NOMO-1 treated with DMSO at 0.1 percent for 48 hours (cell line): ENCODE measurements around the gene MTX2.
"Not testable (repeated sequence)": the region's sequence is repeated elsewhere in the genome, so short reads cannot be mapped to it uniquely, and the experiment has no call there.

Experiments
- DNase-seq: peaks from one replicate; lab custom pipeline; 2025; ENCODE audit not compliant: unreplicated experiment; lab: John Stamatoyannopoulos, UW

MTX2 gene

GRCh38 chr2:176373155-176373554 lies 103.9 kb downstream of the MTX2 start:
- DNase-seq: not testable (repeated sequence)

DNA sequence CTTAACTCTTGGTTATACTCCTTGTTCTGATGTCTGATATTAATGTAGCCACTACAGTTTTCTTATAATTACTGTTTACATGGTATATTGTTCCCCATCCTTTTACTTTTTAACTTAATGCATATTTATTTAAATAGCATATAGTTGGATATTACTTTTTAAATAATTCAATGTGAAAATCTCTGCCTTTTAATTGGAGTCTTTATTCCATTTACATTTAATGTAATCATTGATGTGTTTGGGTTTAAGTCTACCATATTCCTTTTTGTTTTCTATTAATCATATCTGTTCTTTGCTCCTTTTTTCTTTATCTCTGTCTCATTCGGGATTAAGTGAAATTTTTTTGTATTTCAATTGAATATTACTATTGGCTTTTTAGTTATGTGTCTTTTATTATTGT lies 109.1 kb downstream of the MTX2 start:
- no peak for DNase-seq

DNA sequence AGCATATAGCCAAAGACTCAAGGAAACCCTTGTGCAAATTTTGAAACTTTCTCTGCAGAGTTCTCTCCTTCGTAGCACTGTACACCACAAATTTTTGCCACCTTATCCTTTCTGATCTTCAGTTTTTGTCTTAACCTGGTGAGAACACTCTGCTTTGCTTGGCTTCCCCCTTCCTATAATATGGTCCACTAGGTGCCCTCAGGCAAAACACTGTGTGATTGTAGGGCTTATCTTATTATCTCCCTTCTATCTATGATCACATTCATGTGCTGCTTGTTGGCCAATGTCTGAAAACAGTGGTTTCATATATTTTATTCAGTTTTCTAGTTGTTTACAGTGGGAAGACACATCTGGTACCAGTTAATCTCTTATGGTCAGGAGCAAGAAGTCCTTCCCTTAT lies 111.1 kb downstream of the MTX2 start:
- no peak for DNase-seq

GRCh38 chr2:176383100-176383499 lies 113.9 kb downstream of the MTX2 start:
- no peak for DNase-seq

DNA sequence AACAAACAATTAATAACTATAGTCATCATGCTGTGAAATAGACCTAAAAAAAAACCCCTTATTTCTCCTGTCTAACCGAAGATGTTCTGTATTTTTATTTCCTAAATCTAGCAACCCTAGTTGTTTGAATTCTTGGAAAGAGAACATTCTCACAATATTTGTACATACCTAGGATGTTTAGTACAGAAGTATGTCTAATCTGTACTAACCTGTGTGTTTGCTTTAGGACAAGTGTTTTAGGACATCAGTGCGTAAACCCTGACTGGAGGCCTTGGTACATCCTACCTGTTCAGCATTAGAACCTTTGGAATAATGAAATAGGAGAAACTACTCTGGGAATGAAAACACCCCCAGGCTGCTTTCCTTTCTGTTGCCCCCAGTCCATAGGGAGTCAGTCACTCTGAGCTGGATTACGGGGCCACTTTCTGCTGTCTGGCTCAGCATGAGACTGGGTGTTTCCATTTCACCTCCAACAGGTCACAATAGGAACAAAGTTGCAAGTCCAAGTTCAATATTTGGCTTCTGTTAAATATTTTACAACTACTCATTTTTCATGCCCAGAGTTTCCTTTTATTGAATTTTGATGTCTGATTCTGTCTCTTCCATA lies 114.7 kb downstream of the MTX2 start:
- no peak for DNase-seq

DNA sequence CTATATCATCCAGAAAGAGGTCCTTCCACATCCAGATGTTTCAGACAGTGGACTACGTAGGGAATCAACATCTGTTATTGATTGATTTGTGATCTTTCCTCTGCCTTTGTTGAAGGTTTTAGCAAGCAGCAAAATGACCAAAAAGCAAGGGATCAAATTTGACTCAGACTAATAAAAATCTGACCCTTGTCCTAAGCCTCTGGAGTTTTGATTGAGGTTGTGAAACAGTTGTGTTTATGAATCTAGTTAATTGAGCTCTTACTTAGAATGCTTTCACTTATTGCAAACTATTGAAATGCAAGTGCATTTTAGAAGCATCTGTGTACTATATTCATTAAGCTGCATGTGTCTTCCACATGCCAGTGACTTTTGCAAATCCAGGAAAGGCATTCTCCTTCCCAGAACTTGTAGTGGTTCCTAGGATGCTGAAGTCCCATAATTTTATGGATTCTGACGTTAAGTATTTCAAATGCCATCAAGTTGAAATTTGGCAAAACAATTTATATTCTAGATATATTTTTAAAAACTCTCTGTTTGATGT lies 116.0 kb downstream of the MTX2 start:
- no peak for DNase-seq

DNA sequence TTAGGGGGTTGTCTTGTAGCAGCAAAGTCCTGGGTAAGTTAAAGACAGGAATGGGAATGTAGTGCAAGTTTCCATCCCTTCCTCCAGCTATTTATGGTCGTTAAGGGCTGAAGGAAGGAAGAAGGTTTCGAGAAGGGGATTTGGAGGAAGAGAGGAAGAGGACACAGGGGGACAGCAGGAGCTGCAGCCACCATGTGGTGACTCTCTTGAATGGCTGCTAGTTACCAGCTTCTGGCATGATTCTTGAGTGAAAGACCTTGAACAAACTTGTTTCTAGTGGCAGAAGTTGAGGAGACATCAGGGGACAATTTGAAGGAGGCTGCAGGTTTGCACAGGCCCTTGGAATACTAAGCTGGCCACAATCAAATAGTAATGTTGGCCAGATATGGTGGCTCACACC lies 116.6 kb downstream of the MTX2 start:
- no peak for DNase-seq
